ENCODE results near the gene VWCE.

DNA sequence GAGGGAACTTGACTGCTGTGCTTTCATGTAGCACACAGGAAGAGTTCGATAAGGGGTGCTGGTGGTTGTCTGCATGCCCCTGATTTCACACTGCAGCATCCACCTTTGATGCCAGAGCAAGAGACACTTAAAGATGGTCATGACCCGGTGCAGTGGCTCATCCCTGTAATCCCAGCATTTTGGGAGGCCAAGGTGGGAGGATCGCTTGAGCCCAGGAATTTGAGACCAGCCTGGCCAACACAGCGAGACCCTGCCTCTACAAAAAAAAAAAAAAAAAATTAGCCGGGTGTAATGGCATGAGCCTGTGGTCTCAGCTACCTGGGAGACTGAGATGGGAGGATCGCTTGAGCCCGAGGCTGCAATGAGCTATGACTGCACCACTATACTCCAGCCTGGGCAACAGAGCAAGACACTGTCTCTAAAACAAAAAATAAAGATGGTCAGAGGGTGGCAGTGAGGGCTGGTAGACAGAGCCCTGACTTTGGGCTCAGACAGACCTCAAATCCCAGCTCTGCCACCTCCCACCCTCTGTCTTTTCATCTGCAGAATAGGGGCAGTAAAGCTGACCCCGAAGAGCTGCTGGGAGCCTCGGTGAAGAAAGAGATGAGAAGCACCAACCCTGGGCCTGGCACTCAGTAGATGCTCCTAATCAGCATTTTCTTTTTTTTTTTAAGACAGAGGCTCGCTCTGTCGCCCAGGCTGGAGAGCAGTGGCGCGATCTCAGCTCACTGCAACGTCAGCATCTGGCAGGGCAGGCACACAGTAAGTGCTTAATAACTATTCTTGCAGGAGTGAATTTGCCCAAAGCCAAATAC lies 17.7 kb downstream of the VWCE start:
- no peak for TF ChIP-seq POLR2AphosphoS5 (IDR thresholded peaks at IDR 0.05; ENCODE audit: low read length)
- TF ChIP-seq, protein P1, sequence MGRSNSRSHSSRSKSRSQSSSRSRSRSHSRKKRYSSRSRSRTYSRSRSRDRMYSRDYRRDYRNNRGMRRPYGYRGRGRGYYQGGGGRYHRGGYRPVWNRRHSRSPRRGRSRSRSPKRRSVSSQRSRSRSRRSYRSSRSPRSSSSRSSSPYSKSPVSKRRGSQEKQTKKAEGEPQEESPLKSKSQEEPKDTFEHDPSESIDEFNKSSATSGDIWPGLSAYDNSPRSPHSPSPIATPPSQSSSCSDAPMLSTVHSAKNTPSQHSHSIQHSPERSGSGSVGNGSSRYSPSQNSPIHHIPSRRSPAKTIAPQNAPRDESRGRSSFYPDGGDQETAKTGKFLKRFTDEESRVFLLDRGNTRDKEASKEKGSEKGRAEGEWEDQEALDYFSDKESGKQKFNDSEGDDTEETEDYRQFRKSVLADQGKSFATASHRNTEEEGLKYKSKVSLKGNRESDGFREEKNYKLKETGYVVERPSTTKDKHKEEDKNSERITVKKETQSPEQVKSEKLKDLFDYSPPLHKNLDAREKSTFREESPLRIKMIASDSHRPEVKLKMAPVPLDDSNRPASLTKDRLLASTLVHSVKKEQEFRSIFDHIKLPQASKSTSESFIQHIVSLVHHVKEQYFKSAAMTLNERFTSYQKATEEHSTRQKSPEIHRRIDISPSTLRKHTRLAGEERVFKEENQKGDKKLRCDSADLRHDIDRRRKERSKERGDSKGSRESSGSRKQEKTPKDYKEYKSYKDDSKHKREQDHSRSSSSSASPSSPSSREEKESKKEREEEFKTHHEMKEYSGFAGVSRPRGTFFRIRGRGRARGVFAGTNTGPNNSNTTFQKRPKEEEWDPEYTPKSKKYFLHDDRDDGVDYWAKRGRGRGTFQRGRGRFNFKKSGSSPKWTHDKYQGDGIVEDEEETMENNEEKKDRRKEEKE (IDR thresholded peaks at IDR 0.05): no peak
- no peak for TF ChIP-seq SUPT20H (IDR thresholded peaks at IDR 0.05; ENCODE audit: borderline replicate concordance, control insufficient read depth, low read depth, low read length)
- TF ChIP-seq, protein P2, sequence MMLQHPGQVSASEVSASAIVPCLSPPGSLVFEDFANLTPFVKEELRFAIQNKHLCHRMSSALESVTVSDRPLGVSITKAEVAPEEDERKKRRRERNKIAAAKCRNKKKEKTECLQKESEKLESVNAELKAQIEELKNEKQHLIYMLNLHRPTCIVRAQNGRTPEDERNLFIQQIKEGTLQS (IDR thresholded peaks at IDR 0.05; ENCODE audit: borderline replicate concordance, extremely low read depth, low read depth, low read length): no peak
- TF ChIP-seq, protein P3, sequence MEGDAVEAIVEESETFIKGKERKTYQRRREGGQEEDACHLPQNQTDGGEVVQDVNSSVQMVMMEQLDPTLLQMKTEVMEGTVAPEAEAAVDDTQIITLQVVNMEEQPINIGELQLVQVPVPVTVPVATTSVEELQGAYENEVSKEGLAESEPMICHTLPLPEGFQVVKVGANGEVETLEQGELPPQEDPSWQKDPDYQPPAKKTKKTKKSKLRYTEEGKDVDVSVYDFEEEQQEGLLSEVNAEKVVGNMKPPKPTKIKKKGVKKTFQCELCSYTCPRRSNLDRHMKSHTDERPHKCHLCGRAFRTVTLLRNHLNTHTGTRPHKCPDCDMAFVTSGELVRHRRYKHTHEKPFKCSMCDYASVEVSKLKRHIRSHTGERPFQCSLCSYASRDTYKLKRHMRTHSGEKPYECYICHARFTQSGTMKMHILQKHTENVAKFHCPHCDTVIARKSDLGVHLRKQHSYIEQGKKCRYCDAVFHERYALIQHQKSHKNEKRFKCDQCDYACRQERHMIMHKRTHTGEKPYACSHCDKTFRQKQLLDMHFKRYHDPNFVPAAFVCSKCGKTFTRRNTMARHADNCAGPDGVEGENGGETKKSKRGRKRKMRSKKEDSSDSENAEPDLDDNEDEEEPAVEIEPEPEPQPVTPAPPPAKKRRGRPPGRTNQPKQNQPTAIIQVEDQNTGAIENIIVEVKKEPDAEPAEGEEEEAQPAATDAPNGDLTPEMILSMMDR (IDR thresholded peaks at IDR 0.05 in 2 of 3, conservative IDR thresholded peaks at IDR 0.05 in 1 of 3; ENCODE audit: control insufficient read depth in 2 of 3, extremely low read depth in 1 of 3, insufficient read depth in 1 of 3, low read depth in 3 of 3, low read length in 3 of 3): no peak
- TF ChIP-seq, protein P4, sequence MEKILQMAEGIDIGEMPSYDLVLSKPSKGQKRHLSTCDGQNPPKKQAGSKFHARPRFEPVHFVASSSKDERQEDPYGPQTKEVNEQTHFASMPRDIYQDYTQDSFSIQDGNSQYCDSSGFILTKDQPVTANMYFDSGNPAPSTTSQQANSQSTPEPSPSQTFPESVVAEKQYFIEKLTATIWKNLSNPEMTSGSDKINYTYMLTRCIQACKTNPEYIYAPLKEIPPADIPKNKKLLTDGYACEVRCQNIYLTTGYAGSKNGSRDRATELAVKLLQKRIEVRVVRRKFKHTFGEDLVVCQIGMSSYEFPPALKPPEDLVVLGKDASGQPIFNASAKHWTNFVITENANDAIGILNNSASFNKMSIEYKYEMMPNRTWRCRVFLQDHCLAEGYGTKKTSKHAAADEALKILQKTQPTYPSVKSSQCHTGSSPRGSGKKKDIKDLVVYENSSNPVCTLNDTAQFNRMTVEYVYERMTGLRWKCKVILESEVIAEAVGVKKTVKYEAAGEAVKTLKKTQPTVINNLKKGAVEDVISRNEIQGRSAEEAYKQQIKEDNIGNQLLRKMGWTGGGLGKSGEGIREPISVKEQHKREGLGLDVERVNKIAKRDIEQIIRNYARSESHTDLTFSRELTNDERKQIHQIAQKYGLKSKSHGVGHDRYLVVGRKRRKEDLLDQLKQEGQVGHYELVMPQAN (conservative IDR thresholded peaks at IDR 0.05): no peak
- TF ChIP-seq BHLHE40 (IDR thresholded peaks at IDR 0.05; ENCODE audit: borderline replicate concordance in 1 of 2, low read depth in 2 of 2, low read length in 1 of 2): no peak
- TF ChIP-seq EGR1 (IDR thresholded peaks at IDR 0.05; ENCODE audit: borderline replicate concordance in 1 of 2, low read depth in 2 of 2, low read length in 2 of 2): no peak
- no peak for TF ChIP-seq MAX (IDR thresholded peaks at IDR 0.05; ENCODE audit: low read depth, low read length)
- no peak for TF ChIP-seq ZNF384 (IDR thresholded peaks at IDR 0.05; ENCODE audit: borderline replicate concordance, low read depth, low read length)
